Mucosa of stomach (tissue), 1 donor: ENCODE data around the gene DNPH1.

Experiments
- H3K27me3 ChIP-seq: one replicate; pipeline ENCODE4 v1.7.0; 2013; ENCODE audit warnings: mild to moderate bottlenecking, low read length; ENCODE audit not compliant: control insufficient read depth, insufficient read depth
- H3K36me3 ChIP-seq: one replicate; pipeline ENCODE4 v1.7.0; 2013; ENCODE audit warnings: low read length; ENCODE audit not compliant: control insufficient read depth, insufficient read depth
- H3K4me1 ChIP-seq: one replicate; pipeline ENCODE4 v1.7.0; 2013; ENCODE audit warnings: mild to moderate bottlenecking, low read length; ENCODE audit not compliant: control insufficient read depth, insufficient read depth
- H3K4me3 ChIP-seq: one replicate; pipeline ENCODE4 v1.7.0; 2013; ENCODE audit warnings: low read length
- H3K9ac ChIP-seq: one replicate; pipeline ENCODE4 v1.7.0; 2013; ENCODE audit warnings: mild to moderate bottlenecking, low read length, moderate library complexity
- H3K9me3 ChIP-seq: one replicate; pipeline ENCODE4 v1.7.0; 2013; ENCODE audit warnings: mild to moderate bottlenecking, low read length, moderate library complexity; ENCODE audit not compliant: control insufficient read depth
- donor health status: Pancreatic carcinoma.

The DNPH1 gene

GRCh38 chr6:43260791-43261190 is 31.5 kb upstream of the DNPH1 start:
- H3K4me1 ChIP-seq = peaks cover 3% of the 10 kb centered on the region
- H3K9ac ChIP-seq = no peak overlapping the region
- no peak overlapping the region for H3K4me3 ChIP-seq
- peaks cover 6% of the 10 kb centered on the region for H3K27me3 ChIP-seq
- no peaks in the 10 kb centered on the region for H3K36me3 ChIP-seq
- no peaks in the 10 kb centered on the region for H3K9me3 ChIP-seq

- no peaks in the 10 kb centered on the region for H3K9me3 ChIP-seq
- H3K9ac ChIP-seq = no peak overlapping the region
- H3K36me3 ChIP-seq = no peaks in the 10 kb centered on the region
- peaks cover 6% of the 10 kb centered on the region for H3K27me3 ChIP-seq
- peaks cover 3% of the 10 kb centered on the region for H3K4me1 ChIP-seq
- no peak overlapping the region for H3K4me3 ChIP-seq
Measured at GRCh38 chr6:43258807-43259686, 29.8 kb upstream of the DNPH1 start.

GRCh38 chr6:43258180-43258579 is 28.9 kb upstream of the DNPH1 start:
- peaks cover 3% of the 10 kb centered on the region for H3K4me1 ChIP-seq
- no peak overlapping the region for H3K4me3 ChIP-seq
- H3K36me3 ChIP-seq = no peaks in the 10 kb centered on the region
- H3K27me3 ChIP-seq = peaks cover 7% of the 10 kb centered on the region
- no peak overlapping the region for H3K9ac ChIP-seq
- no peaks in the 10 kb centered on the region for H3K9me3 ChIP-seq

GRCh38 chr6:43257367-43258145 is 28.3 kb upstream of the DNPH1 start:
- no peaks in the 10 kb centered on the region for H3K9me3 ChIP-seq
- peaks cover 14% of the 10 kb centered on the region for H3K27me3 ChIP-seq
- H3K4me1 ChIP-seq = peaks cover 3% of the 10 kb centered on the region
- no peaks in the 10 kb centered on the region for H3K36me3 ChIP-seq
- no peak overlapping the region for H3K4me3 ChIP-seq
- H3K9ac ChIP-seq = no peak overlapping the region

GRCh38 chr6:43256670-43257366 is 27.5 kb upstream of the DNPH1 start:
- Histone ChIP-seq H3K27me3 (peaks cover 20% of the 10 kb centered on the region), H3K9ac (no peak overlapping the region), H3K4me1 (peaks cover under 1% of the 10 kb centered on the region), H3K9me3 (no peaks in the 10 kb centered on the region), H3K36me3 (no peaks in the 10 kb centered on the region), H3K4me3 (no peak overlapping the region)

GRCh38 chr6:43255408-43256054 is 26.2 kb upstream of the DNPH1 start:
- H3K27me3 ChIP-seq = peaks cover 33% of the 10 kb centered on the region
- no peaks in the 10 kb centered on the region for H3K4me1 ChIP-seq
- H3K36me3 ChIP-seq = no peaks in the 10 kb centered on the region
- H3K9ac ChIP-seq = no peak overlapping the region
- no peak overlapping the region for H3K4me3 ChIP-seq
- no peaks in the 10 kb centered on the region for H3K9me3 ChIP-seq

GRCh38 chr6:43254846-43255245 is 25.6 kb upstream of the DNPH1 start:
- Histone ChIP-seq H3K9ac (no peak overlapping the region), H3K27me3 (peaks cover 34% of the 10 kb centered on the region), H3K36me3 (no peaks in the 10 kb centered on the region), H3K4me3 (no peak overlapping the region), H3K9me3 (no peaks in the 10 kb centered on the region), H3K4me1 (no peaks in the 10 kb centered on the region)

- H3K9me3 ChIP-seq = no peaks in the 10 kb centered on the region
- no peaks in the 10 kb centered on the region for H3K4me1 ChIP-seq
- H3K9ac ChIP-seq = no peak overlapping the region
- H3K4me3 ChIP-seq = no peak overlapping the region
- peaks cover 34% of the 10 kb centered on the region for H3K27me3 ChIP-seq
- H3K36me3 ChIP-seq = no peaks in the 10 kb centered on the region
Measured at GRCh38 chr6:43254138-43254817, 25.0 kb upstream of the DNPH1 start.

- Histone ChIP-seq H3K9me3 (no peaks in the 10 kb centered on the region), H3K27me3 (peaks cover 34% of the 10 kb centered on the region), H3K4me3 (no peak overlapping the region), H3K36me3 (no peaks in the 10 kb centered on the region), H3K9ac (no peak overlapping the region), H3K4me1 (no peaks in the 10 kb centered on the region)
Measured at GRCh38 chr6:43253401-43253800, 24.1 kb upstream of the DNPH1 start.

- Histone ChIP-seq H3K9me3 (no peaks in the 10 kb centered on the region), H3K9ac (no peak overlapping the region), H3K4me3 (no peak overlapping the region), H3K36me3 (no peaks in the 10 kb centered on the region), H3K4me1 (peaks cover 4% of the 10 kb centered on the region), H3K27me3 (peaks cover 34% of the 10 kb centered on the region)
Measured at GRCh38 chr6:43250992-43251373, 21.7 kb upstream of the DNPH1 start.

GRCh38 chr6:43248791-43249190 is 19.5 kb upstream of the DNPH1 start:
- H3K9me3 ChIP-seq = no peaks in the 10 kb centered on the region

More at GRCh38 chr6:43248791-43249190, 19.5 kb upstream of the DNPH1 start:
- no peaks in the 10 kb centered on the region for H3K36me3 ChIP-seq
- H3K4me1 ChIP-seq = peaks cover 4% of the 10 kb centered on the region
- H3K27me3 ChIP-seq = peaks cover 49% of the 10 kb centered on the region
- no peak overlapping the region for H3K9ac ChIP-seq
- no peak overlapping the region for H3K4me3 ChIP-seq
